Middle frontal gyrus (tissue), 1 donor: ENCODE results near the gene TXNDC16.

ENCODE experiments used
- DNase-seq: peaks from one replicate; pipeline ENCODE4 v3.0.0-alpha.2; 2015; ENCODE audit warnings: low spot score; ENCODE audit errors: extremely low spot score

The TXNDC16 gene

GRCh38 chr14:52391881-52392615 lies 160.3 kb downstream of the TXNDC16 start:
- DNase-seq, result no peak
